KOPT-K1 (cell line): Measurements from ENCODE around the gene ATP13A5.

Experiments
- H3K27ac ChIP-seq: fragments of 200-600 bp; sonication (generic); 2 replicates; pipeline ENCODE4 v1.5.1; 2016; ENCODE audit warnings: antibody characterized with exemption, mild to moderate bottlenecking, low read depth, low read length; ENCODE audit not compliant: poor library complexity, severe bottlenecking
- H3K36me3 ChIP-seq: fragments of 200-600 bp; sonication (generic); 2 replicates; pipeline ENCODE4 v1.5.1; 2017; ENCODE audit warnings: antibody characterized with exemption, mild to moderate bottlenecking, low read length, moderate library complexity; ENCODE audit not compliant: insufficient read depth
- H3K9me3 ChIP-seq: fragments of 200-600 bp; sonication (generic); 2 replicates; pipeline ENCODE4 v1.5.1; 2017; ENCODE audit warnings: antibody characterized with exemption, low read length, mild to moderate bottlenecking; ENCODE audit not compliant: insufficient read depth, poor library complexity, severe bottlenecking

ATP13A5 gene, protein sequence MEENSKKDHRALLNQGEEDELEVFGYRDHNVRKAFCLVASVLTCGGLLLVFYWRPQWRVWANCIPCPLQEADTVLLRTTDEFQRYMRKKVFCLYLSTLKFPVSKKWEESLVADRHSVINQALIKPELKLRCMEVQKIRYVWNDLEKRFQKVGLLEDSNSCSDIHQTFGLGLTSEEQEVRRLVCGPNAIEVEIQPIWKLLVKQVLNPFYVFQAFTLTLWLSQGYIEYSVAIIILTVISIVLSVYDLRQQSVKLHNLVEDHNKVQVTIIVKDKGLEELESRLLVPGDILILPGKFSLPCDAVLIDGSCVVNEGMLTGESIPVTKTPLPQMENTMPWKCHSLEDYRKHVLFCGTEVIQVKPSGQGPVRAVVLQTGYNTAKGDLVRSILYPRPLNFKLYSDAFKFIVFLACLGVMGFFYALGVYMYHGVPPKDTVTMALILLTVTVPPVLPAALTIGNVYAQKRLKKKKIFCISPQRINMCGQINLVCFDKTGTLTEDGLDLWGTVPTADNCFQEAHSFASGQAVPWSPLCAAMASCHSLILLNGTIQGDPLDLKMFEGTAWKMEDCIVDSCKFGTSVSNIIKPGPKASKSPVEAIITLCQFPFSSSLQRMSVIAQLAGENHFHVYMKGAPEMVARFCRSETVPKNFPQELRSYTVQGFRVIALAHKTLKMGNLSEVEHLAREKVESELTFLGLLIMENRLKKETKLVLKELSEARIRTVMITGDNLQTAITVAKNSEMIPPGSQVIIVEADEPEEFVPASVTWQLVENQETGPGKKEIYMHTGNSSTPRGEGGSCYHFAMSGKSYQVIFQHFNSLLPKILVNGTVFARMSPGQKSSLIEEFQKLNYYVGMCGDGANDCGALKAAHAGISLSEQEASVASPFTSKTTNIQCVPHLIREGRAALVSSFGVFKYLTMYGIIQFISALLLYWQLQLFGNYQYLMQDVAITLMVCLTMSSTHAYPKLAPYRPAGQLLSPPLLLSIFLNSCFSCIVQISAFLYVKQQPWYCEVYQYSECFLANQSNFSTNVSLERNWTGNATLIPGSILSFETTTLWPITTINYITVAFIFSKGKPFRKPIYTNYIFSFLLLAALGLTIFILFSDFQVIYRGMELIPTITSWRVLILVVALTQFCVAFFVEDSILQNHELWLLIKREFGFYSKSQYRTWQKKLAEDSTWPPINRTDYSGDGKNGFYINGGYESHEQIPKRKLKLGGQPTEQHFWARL

DNA sequence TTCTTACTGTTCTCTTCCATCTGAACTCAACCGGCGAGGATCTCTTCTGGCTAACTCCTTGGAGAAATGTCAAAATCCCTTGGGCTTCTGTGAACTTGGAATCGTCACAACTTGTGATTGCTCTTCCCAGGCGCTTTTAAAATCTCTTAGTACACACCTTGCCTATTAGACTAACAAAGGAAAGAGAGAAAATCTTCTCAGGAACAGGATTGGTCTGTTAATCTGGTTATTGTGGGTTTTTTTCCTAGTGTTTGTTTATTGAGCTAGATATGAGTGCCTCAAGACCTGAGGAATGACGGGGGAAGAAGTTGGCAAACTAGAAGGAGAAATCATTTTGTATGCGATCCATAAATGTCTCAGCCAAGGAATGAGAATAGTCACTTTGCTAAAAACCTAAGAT lies at the start of gene ATP13A5:
Gene ATP13A5 (minus strand): TSS at position 48 of the 400 bp plus-strand sequence. CDS start 28 bp downstream, at position 20.
- Histone ChIP-seq H3K36me3 (no peaks in the 10 kb centered on the region), H3K27ac (no peak within 1 kb of the TSS), H3K9me3 (no peaks in the 10 kb centered on the region)

DNA sequence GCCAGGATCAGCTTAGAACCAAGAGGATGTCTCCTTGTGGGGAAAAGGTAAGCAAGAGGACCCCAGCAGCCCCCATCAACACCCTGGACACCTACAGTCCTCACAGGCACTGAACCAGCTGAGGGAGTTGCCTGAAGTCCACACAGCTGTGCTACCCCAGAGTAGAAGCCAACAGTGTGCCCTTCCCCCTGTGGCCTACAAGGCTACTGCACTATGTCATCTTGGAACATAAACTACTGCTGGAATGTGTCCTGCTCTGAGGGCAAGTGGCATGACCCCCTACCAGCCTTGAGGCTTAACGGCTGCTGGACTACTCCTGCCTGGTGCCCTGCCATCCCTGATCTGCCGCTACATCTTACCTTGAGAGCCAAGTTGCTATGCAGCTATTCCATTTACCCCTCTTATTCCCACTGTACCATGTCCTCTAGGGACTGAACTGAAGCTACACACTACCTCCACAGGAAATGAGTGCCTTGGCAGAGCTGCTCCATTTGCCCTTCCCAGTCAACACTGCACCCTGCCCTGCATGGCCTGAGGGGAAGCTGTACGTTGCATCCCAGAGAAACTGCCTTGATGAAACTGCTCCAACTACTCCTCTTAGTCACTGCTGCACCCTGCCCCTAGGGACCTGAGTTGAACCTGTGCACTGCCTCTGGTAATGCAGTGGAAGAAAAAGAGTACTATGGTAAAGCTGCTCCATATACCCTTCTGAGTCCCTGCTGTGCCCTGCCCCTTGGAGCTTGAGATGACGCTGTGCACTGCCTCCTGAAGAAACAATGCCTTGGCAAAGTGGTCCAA lies 40.2 kb upstream of the ATP13A5 start:
- Histone ChIP-seq H3K9me3 (peaks cover 5% of the 10 kb centered on the region), H3K27ac (no peak overlapping the region), H3K36me3 (no peaks in the 10 kb centered on the region)

DNA sequence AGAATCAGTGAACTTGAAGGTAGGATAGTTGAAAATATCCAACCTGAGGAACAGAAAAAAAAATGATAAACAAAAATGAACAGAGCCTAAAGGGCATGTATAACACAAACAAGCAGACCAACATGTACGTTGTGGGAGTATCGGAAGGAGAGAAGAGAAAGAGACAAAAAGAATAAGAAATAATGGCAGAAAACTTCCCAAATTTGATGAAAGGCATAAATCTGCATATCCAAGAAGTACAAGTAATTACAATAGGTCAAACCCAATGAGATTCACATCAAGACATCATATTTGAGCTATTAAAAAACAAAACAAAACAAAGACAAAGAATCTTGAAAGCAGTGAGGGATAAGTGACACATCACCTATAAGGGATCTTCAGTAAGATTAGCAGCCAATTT lies 38.1 kb upstream of the ATP13A5 start:
- no peaks in the 10 kb centered on the region for H3K36me3 ChIP-seq
- peaks cover 5% of the 10 kb centered on the region for H3K9me3 ChIP-seq
- no peak overlapping the region for H3K27ac ChIP-seq

DNA sequence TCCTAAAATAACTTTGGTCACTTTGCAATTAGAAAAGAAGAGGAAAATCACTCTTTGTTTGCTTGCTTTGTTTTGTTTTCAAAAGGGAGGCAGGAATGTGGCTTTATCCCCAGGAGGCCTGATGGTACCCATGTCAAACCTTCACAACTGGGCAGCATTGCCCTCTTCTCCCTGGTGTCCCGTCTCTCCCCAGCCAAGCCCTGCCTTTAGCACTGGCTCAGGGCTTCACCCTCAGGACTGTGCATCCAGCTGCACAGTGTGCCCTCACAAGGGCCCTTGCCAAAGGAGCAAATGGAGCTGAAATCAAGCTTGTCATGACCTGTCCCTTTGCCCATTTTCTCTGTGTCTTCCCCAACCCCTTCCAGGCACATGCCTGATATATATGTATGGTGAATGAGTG lies 29.1 kb upstream of the ATP13A5 start:
- Histone ChIP-seq H3K36me3 (no peaks in the 10 kb centered on the region), H3K9me3 (no peaks in the 10 kb centered on the region), H3K27ac (no peak overlapping the region)

DNA sequence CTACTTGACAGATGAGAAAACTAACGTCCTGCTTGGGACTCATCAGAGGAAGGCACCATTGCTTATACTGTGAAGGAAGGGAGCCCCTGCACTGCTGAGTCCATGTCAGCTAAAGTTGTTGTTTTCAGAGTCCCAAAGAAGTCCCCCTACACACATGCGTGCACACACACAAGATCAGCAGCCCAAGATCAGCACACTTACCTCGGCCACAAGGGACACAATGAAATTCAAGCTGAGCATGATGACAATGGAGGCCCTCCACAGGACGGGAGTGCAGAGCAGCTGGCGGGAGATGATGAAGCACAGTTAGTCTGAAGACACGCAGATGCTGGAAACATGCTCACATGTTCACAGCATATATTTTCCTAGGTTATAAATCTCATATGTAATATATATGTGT lies 28.6 kb upstream of the ATP13A5 start:
- Histone ChIP-seq H3K27ac (no peak overlapping the region), H3K36me3 (no peaks in the 10 kb centered on the region), H3K9me3 (no peaks in the 10 kb centered on the region)

DNA sequence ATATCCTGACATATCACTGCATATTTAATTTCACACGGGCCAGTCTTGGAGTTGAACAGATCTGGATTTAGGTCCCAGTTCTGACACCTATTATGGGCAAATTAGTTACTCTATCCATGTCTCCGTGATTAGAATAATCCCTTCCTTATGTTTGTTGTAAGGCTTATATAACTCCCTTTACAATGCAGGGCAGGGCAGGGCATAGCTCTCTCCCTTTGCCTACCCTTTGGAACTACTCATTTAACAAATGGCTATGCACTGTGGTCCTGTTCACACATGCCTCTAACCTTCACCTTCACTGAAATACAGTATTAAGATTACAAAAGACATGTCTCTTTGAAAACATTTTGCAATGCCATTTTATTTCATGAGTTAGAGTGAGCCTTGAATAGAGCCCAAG lies 24.8 kb upstream of the ATP13A5 start:
- Histone ChIP-seq H3K27ac (no peak overlapping the region), H3K9me3 (no peaks in the 10 kb centered on the region), H3K36me3 (no peaks in the 10 kb centered on the region)

DNA sequence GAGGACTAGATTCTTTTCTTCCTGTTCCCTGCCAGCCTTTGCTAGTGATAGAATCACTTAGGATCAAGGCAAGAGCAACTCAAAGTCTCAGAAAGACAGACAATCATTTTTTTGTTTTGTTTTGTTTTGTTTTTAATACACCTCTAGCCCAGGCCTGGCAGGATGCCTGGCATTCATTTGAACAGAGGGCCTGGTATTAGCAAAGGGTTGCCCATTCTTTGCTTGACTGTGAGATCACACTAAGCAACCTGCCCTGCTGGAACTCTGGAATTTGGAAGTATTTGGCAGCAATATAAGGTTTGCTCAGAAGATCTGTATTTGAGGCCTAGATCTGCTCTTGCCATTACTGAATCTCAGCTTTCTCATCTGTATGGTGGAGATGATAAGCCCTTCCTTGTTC lies 21.8 kb upstream of the ATP13A5 start:
- Histone ChIP-seq H3K36me3 (no peaks in the 10 kb centered on the region), H3K9me3 (no peaks in the 10 kb centered on the region), H3K27ac (no peak overlapping the region)

DNA sequence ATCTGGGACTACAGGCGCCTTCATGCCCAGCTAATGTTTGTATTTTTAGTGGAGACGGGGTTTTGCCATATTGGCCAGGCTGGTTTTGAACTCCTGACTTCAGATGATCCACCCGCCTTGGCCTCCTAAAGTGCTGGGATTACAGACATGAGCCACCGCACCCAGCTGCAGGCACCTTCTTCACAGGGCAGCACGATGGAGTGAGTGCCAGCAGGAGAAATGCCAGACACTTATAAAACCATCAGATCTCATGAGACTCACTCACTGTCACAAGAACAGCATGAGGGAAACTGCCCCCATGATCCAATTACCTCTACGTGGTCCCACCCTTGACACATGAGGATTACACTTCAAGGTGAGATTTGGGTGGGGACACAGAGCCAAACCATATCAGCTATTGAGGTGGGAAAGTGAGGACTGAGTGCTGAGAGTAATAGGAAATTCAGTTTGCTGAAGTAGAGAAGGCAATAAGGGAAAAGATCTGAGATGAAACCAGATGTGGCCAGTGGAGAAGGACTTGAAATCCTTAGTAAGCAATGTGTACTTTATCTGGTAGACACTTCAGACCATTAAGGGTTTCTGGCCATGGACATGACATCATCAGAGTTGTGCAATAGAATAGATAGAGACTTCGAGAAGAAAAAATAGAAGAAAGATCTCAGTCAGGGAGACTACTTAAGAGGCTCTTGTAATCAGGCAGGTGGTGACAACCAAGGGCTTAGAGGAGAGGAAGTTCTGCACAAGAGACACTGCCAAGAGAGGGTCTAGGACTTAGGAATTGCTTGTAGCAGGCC lies 18.1 kb upstream of the ATP13A5 start:
- Histone ChIP-seq H3K27ac (no peak overlapping the region), H3K9me3 (no peaks in the 10 kb centered on the region), H3K36me3 (no peaks in the 10 kb centered on the region)

DNA sequence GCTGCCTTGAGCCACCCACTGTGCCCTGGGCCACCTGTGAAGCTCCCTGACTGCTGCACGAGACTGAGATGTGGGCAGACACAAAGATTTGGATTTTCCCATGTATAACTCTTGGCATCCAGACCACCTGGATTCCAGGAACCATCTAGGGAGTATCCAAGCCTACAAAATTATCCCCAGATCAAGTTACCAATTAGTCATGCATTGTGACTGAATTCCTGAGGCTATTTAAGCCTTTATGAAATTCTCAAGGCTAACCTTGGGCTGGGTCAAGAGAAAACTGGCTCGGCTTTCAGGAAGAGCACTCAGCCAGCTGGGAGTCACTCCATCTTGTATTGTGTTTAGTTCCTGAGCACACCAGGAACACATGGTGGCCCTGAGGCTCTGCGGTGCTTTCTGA lies 13.3 kb upstream of the ATP13A5 start:
- H3K27ac ChIP-seq = no peak overlapping the region
- H3K9me3 ChIP-seq = no peaks in the 10 kb centered on the region
- H3K36me3 ChIP-seq = no peaks in the 10 kb centered on the region

DNA sequence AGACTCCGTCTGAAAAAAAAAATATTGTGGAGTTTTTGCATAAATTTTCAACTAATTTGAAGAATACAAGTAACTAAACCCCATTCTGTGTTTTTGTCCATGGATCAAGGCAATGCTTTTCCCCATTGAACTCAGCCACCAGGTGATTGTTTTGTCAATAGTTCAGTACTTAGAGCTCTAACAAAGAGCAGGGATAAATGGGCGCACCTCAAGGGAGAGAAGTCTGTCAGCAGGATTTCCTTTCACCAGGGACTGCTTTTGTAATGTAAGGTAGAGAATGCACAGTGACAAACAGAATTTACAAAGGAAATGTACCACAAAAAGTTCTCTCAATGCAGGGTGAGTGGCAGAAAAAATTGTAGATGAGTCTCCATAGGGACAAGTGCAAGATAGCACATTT lies 10.8 kb upstream of the ATP13A5 start:
- H3K27ac ChIP-seq = no peak overlapping the region
- H3K9me3 ChIP-seq = no peaks in the 10 kb centered on the region
- no peaks in the 10 kb centered on the region for H3K36me3 ChIP-seq

DNA sequence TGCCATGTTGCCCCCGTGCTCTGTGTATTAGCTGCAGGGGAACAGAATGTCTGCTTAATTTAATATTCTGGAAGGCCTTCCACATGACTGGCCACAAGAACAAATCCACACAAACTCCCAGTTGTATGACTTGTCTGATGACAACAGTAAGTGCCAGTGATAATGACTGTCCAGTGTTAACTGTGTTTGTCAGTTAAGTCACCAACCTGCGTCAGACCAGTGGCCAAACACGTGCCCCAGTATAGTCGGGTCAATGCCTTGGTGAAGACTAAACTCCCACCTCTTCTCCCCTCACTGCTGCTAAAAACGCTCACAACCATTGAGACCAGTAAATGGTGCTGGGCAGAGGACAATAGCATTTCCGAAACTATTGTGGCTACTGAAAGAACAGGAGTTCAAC lies 9.8 kb upstream of the ATP13A5 start:
- H3K36me3 ChIP-seq = no peaks in the 10 kb centered on the region
- H3K9me3 ChIP-seq = no peaks in the 10 kb centered on the region
- no peak overlapping the region for H3K27ac ChIP-seq

DNA sequence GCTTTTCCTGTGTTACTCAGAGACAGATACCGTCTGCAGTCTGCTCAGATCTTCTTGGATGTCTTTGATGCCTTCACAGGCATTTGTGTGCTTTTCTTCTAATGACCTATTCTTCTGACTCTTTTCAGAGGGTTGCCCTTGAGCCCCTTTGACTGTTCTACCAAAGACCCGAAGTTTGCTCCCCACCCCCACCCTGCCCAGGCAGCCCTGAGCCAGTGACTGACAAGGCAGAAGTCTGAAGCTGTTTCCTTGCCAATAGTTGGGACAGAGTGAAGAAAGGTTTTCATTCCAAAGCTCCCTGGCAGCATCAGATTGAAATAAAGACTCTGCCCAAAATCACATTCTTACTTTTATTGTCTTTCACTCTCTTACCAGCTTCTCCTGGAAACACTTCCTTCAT lies 9.0 kb upstream of the ATP13A5 start:
- Histone ChIP-seq H3K9me3 (no peaks in the 10 kb centered on the region), H3K36me3 (no peaks in the 10 kb centered on the region), H3K27ac (no peak overlapping the region)

DNA sequence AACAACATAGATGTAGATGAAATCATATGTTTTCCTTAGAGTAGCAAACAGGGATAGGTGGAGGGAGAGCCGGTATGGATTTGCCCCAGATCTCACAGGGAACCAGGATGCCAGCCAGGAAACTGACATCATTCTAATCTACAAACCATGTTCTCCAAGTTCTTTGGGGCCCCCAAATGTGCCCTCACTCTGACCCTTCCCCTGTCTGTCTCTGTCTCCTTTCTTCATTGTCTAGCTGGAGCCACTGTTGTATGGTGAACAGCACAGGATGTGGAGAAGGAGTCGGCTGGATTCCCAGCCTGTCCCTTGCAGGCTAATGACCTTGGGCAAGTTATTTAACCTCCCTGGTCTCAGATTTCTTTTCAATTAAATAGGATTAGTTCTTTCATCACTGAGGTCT lies 962 bp downstream of the ATP13A5 start:
- H3K27ac ChIP-seq = no peak overlapping the region
- H3K9me3 ChIP-seq = no peaks in the 10 kb centered on the region
- H3K36me3 ChIP-seq = no peaks in the 10 kb centered on the region

DNA sequence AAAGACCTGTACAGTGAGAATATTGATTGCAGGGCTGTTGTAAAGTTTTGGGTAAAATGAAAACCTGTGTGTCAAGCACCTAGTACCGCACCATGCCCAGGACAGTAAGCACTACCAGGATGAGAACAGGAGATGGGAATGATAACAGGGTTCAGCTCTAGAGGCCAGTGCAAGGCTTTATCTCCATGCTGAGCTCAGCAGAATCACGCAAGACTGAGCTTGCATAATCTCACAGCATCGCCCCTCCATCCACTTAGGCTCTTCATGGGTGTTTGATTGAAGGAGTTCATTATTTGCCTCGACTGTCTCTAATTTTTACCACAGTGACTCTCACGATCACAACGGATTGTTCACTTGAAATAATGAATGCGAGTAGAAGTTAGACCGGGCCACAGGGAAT lies 2.9 kb downstream of the ATP13A5 start:
- Histone ChIP-seq H3K36me3 (no peaks in the 10 kb centered on the region), H3K9me3 (no peaks in the 10 kb centered on the region), H3K27ac (no peak overlapping the region)
